Measurements from ENCODE around the gene COL5A1.

The COL5A1 gene

DNA sequence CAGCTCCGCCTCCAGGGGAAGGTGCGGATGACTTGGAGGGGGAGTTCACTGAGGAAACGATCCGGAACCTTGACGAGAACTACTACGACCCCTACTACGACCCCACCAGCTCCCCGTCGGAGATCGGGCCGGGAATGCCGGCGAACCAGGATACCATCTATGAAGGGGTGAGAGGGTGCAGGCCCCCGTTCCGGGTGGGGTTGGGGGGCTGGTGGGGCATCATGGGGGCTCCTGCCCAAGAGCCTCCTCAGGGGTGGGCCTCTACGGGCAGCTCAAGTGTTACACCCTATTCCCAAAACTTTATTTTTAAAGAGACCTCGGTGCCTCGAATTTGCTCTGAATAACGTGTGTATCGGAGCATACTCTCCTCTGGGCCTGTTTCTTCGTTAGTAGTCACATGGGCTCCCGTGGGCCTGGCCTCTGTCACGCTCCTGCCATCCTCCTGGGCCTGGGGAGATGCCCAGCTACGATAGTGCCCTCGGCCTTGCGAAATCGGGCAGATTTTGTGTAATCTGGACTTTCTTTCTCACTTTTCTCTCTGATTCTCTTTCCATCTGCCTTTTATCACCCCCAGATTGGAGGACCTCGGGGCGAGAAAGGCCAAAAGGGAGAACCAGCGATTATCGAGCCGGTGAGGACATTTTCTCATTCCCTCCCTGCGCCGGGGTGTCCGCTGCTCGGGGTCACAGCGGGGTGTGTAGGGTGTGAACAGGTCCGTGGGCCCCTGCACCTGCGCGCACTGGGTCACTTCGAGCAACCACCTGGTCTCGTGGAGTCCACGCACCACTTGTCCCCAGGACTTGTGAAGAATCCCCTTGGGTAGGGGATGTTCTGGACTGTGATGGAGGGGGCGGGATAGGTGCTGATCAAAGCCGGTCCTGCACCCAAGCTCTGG lies 90.1 kb downstream of the COL5A1 start:
- Histone ChIP-seq H3K4me1 (ENCODE audit: control extremely low read depth in 1 of 4, control insufficient read depth in 4 of 4, insufficient read depth in 4 of 4, low read length in 3 of 4) (no peaks in the 10 kb centered on the region), H3K27me3 (replicated peaks in 2 of 5; ENCODE audit: control insufficient read depth in 4 of 5, insufficient read depth in 5 of 5, low read length in 4 of 5) (peaks cover 0 to 8% (median 3%) of the 10 kb centered on the region in 5 experiments), H3K27ac (ENCODE audit: insufficient read depth in 1 of 2, low read depth in 1 of 2, low read length in 2 of 2, poor library complexity in 1 of 2, severe bottlenecking in 2 of 2) (no peak overlapping the region), H3K4me3 (ENCODE audit: control insufficient read depth in 1 of 7, extremely low read depth in 1 of 7, insufficient read depth in 4 of 7, low read depth in 2 of 7, low read length in 6 of 7) (no peak overlapping the region), H3K36me3 (ENCODE audit: control insufficient read depth in 4 of 4, insufficient read depth in 4 of 4, low read length in 3 of 4) (peaks cover 0 to 5% (median 0%) of the 10 kb centered on the region in 4 experiments), H3K9me3 (ENCODE audit: control extremely low read depth in 1 of 5, control insufficient read depth in 4 of 5, insufficient read depth in 2 of 5, low read depth in 1 of 5, low read length in 4 of 5) (peaks cover 0 to 6% (median 0%) of the 10 kb centered on the region in 5 experiments)
- DNase-seq, result no peak
- CTCF ChIA-PET, result interaction anchor here (1.2 kb wide), 1 partner anchor 33 kb away, joined by 4 read pairs; no protein-coding TSS in a partner anchor
- WGBS (ENCODE audit: insufficient coverage), result 99% methylated on average over 33 of the region's 45 CpGs
- POLR2A ChIA-PET, result no interaction called here

DNA sequence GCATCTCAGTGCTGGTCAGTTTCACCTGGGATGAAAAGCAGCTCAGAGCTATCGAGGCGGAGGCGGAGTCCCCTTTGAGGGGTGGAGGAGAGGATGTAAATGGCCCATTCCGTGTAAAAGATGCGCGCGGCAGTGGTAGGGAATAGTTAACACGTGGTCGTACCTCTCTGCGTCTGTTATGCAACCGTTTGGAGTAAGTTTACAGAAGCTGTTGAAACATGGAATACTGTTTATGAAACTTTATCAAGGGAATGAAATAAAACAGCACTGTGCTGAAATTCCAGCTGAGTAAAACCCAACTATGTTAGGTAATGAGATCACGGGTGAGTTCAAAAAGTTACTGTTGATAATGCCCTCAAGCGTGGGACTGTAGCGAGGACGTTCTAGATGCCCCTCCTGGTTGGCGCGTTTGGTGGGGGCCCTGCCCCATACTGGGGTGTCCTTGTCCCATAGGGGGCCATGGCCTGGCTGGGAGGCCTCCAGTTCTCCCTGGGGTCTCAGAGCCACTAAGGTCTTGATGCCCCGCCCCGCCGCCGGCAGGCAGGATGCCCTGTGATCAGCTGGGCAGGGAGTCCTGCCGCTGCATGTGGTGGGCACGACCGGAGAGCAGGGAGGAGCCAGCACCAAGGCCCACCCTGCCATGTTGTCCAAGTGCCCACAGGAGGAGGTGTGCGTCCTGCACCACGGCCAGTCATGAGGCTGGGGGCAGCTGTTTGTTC lies 90.9 kb downstream of the COL5A1 start:
- peaks cover 0 to 8% (median under 1%) of the 10 kb centered on the region in 5 experiments for H3K27me3 ChIP-seq (replicated peaks in 2 of 5; ENCODE audit: control insufficient read depth in 4 of 5, insufficient read depth in 5 of 5, low read length in 4 of 5)
- peaks cover 0 to 6% (median 0%) of the 10 kb centered on the region in 5 experiments for H3K9me3 ChIP-seq (ENCODE audit: control extremely low read depth in 1 of 5, control insufficient read depth in 4 of 5, insufficient read depth in 2 of 5, low read depth in 1 of 5, low read length in 4 of 5)
- WGBS (ENCODE audit: insufficient coverage), result 88% methylated on average over 25 of the region's 26 CpGs
- CTCF ChIA-PET, result interaction anchor here (1.2 kb wide), 1 partner anchor 34 kb away, joined by 4 read pairs; no protein-coding TSS in a partner anchor
- DNase-seq, result no peak
- H3K36me3 ChIP-seq (ENCODE audit: control insufficient read depth in 4 of 4, insufficient read depth in 4 of 4, low read length in 3 of 4), result peaks cover 0 to 3% (median 0%) of the 10 kb centered on the region in 4 experiments
- POLR2A ChIA-PET, result no interaction called here
- H3K4me1 ChIP-seq (ENCODE audit: control extremely low read depth in 1 of 4, control insufficient read depth in 4 of 4, insufficient read depth in 4 of 4, low read length in 3 of 4), result no peaks in the 10 kb centered on the region
- no peak overlapping the region for H3K4me3 ChIP-seq (ENCODE audit: control insufficient read depth in 1 of 7, extremely low read depth in 1 of 7, insufficient read depth in 4 of 7, low read depth in 2 of 7, low read length in 6 of 7)
- no peak overlapping the region for H3K27ac ChIP-seq (ENCODE audit: insufficient read depth in 1 of 2, low read depth in 1 of 2, low read length in 2 of 2, poor library complexity in 1 of 2, severe bottlenecking in 2 of 2)

GRCh38 chr9:134733480-134734232 lies 92.1 kb downstream of the COL5A1 start:
- Histone ChIP-seq H3K4me1 (ENCODE audit: control extremely low read depth in 1 of 4, control insufficient read depth in 4 of 4, insufficient read depth in 4 of 4, low read length in 3 of 4) (no peaks in the 10 kb centered on the region), H3K27me3 (replicated peaks in 2 of 5; ENCODE audit: control insufficient read depth in 4 of 5, insufficient read depth in 5 of 5, low read length in 4 of 5) (peaks cover 0 to 6% (median 0%) of the 10 kb centered on the region in 5 experiments), H3K4me3 (ENCODE audit: control insufficient read depth in 1 of 7, extremely low read depth in 1 of 7, insufficient read depth in 4 of 7, low read depth in 2 of 7, low read length in 6 of 7) (no peak overlapping the region), H3K36me3 (ENCODE audit: control insufficient read depth in 4 of 4, insufficient read depth in 4 of 4, low read length in 3 of 4) (peaks cover 0 to 3% (median 0%) of the 10 kb centered on the region in 4 experiments), H3K9me3 (ENCODE audit: control extremely low read depth in 1 of 5, control insufficient read depth in 4 of 5, insufficient read depth in 2 of 5, low read depth in 1 of 5, low read length in 4 of 5) (peaks cover 0 to 6% (median 0%) of the 10 kb centered on the region in 5 experiments), H3K27ac (ENCODE audit: insufficient read depth in 1 of 2, low read depth in 1 of 2, low read length in 2 of 2, poor library complexity in 1 of 2, severe bottlenecking in 2 of 2) (no peak overlapping the region)
- ChIA-PET CTCF (interaction anchor here (7.9 kb wide), 1 partner anchor 32 kb away, joined by 95 read pairs; no protein-coding TSS in a partner anchor), POLR2A (no interaction called here)
- WGBS (ENCODE audit: insufficient coverage), result 98% methylated on average over 15 of the region's 16 CpGs
- no peak for DNase-seq

DNA sequence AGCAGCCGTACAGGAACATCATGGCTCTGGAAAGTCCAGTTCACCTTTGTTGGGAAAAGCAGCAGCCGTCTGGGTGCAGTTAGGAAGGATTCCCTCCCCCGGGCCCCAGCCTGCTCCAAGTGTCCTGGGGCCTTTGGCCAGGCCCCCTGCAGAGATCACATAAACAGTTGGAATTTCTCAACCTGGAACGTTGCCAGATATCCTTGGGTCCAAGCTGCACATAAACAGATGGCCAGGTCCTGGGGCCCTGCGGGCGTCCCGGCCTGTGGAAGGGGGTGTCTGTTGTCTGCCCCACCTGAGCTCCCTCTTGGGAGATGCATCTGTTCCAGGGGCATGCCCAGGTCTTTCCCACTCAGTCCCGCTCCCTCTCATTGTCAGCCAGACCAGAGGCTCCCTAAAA lies 92.7 kb downstream of the COL5A1 start:
- POLR2A ChIA-PET, result no interaction called here
- Histone ChIP-seq H3K9me3 (ENCODE audit: control extremely low read depth in 1 of 5, control insufficient read depth in 4 of 5, insufficient read depth in 2 of 5, low read depth in 1 of 5, low read length in 4 of 5) (peaks cover 0 to 6% (median 0%) of the 10 kb centered on the region in 5 experiments), H3K4me1 (ENCODE audit: control extremely low read depth in 1 of 4, control insufficient read depth in 4 of 4, insufficient read depth in 4 of 4, low read length in 3 of 4) (no peaks in the 10 kb centered on the region), H3K36me3 (ENCODE audit: control insufficient read depth in 4 of 4, insufficient read depth in 4 of 4, low read length in 3 of 4) (peaks cover 0 to 3% (median 0%) of the 10 kb centered on the region in 4 experiments), H3K27me3 (replicated peaks in 2 of 5; ENCODE audit: control insufficient read depth in 4 of 5, insufficient read depth in 5 of 5, low read length in 4 of 5) (peaks cover 0 to 6% (median 0%) of the 10 kb centered on the region in 5 experiments), H3K4me3 (ENCODE audit: control insufficient read depth in 1 of 7, extremely low read depth in 1 of 7, insufficient read depth in 4 of 7, low read depth in 2 of 7, low read length in 6 of 7) (no peak overlapping the region), H3K27ac (ENCODE audit: insufficient read depth in 1 of 2, low read depth in 1 of 2, low read length in 2 of 2, poor library complexity in 1 of 2, severe bottlenecking in 2 of 2) (no peak overlapping the region)
- 97% methylated on average over 8 of the region's 8 CpGs for WGBS (ENCODE audit: insufficient coverage)
- CTCF ChIA-PET, result interaction anchor here (3.4 to 7.9 kb wide), 2 partner anchors 33 to 285 kb away, joined by 14 to 95 read pairs; no protein-coding TSS in a partner anchor
- DNase-seq, result no peak

DNA sequence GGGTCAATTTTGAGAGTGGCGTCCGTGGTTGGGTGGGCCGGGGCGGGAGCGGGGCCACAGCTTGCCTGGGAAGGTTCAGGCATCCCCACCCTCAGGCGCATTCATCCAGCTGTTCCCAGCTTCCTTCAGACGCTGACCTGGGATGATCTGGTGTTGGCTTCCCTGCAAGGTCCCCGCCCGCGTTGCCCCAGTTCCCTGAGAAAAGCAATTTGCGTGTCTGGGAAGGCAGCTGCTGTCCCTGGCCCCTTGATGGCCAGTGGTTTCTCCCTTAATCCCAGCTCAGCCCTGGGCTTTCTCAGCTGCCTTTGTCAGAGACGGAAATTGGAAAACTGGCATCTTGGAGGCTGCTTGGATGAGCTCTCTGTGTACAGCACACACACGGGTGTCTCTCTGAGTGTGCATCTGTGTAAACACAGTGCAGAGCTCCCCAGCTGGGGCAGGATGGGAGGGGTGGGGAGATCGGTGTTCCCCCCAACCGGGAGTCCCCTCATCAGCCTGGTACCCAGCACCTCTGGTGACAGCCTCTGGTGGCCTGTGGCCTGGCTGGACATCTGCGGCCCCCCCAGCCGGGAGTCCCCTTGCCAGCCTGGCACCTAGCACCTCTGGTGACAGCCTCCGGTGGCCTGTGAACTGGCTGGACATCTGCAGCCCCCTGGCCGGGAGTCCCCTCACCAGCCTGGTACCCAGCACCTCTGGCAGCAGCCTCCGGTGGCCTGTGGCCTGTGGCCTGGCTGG lies 94.0 kb downstream of the COL5A1 start:
- peaks cover 0 to 6% (median 0%) of the 10 kb centered on the region in 5 experiments for H3K9me3 ChIP-seq (ENCODE audit: control extremely low read depth in 1 of 5, control insufficient read depth in 4 of 5, insufficient read depth in 2 of 5, low read depth in 1 of 5, low read length in 4 of 5)
- H3K27me3 ChIP-seq (replicated peaks in 2 of 5; ENCODE audit: control insufficient read depth in 4 of 5, insufficient read depth in 5 of 5, low read length in 4 of 5), result peaks cover 0 to 10% (median 0%) of the 10 kb centered on the region in 5 experiments
- DNase-seq, result no peak
- 93% methylated on average over 19 of the region's 20 CpGs for WGBS (ENCODE audit: insufficient coverage)
- POLR2A ChIA-PET, result no interaction called here
- no peak overlapping the region for H3K27ac ChIP-seq (ENCODE audit: insufficient read depth in 1 of 2, low read depth in 1 of 2, low read length in 2 of 2, poor library complexity in 1 of 2, severe bottlenecking in 2 of 2)
- peaks cover 0 to 2% (median 0%) of the 10 kb centered on the region in 4 experiments for H3K36me3 ChIP-seq (ENCODE audit: control insufficient read depth in 4 of 4, insufficient read depth in 4 of 4, low read length in 3 of 4)
- CTCF ChIA-PET, result interaction anchor here (1.0 to 7.9 kb wide), 5 partner anchors 9 to 286 kb away, joined by 3 to 95 read pairs (median 7); no protein-coding TSS in a partner anchor
- no peaks in the 10 kb centered on the region for H3K4me1 ChIP-seq (ENCODE audit: control extremely low read depth in 1 of 4, control insufficient read depth in 4 of 4, insufficient read depth in 4 of 4, low read length in 3 of 4)
- no peak overlapping the region for H3K4me3 ChIP-seq (ENCODE audit: control insufficient read depth in 1 of 7, extremely low read depth in 1 of 7, insufficient read depth in 4 of 7, low read depth in 2 of 7, low read length in 6 of 7)

- no peaks in the 10 kb centered on the region for H3K4me1 ChIP-seq (ENCODE audit: control extremely low read depth in 1 of 4, control insufficient read depth in 4 of 4, insufficient read depth in 4 of 4, low read length in 3 of 4)
- H3K27ac ChIP-seq (ENCODE audit: insufficient read depth in 1 of 2, low read depth in 1 of 2, low read length in 2 of 2, poor library complexity in 1 of 2, severe bottlenecking in 2 of 2), result no peak overlapping the region
- no peak overlapping the region for H3K4me3 ChIP-seq (ENCODE audit: control insufficient read depth in 1 of 7, extremely low read depth in 1 of 7, insufficient read depth in 4 of 7, low read depth in 2 of 7, low read length in 6 of 7)
- 93% methylated on average over 15 of the region's 18 CpGs for WGBS (ENCODE audit: insufficient coverage)
- H3K36me3 ChIP-seq (ENCODE audit: control insufficient read depth in 4 of 4, insufficient read depth in 4 of 4, low read length in 3 of 4), result no peaks in the 10 kb centered on the region
- H3K9me3 ChIP-seq (ENCODE audit: control extremely low read depth in 1 of 5, control insufficient read depth in 4 of 5, insufficient read depth in 2 of 5, low read depth in 1 of 5, low read length in 4 of 5), result no peaks in the 10 kb centered on the region
- peaks cover 0 to 10% (median 0%) of the 10 kb centered on the region in 5 experiments for H3K27me3 ChIP-seq (replicated peaks in 2 of 5; ENCODE audit: control insufficient read depth in 4 of 5, insufficient read depth in 5 of 5, low read length in 4 of 5)
- CTCF ChIA-PET, result interaction anchor here (0.9 to 7.9 kb wide), 5 partner anchors 12 to 288 kb away, joined by 3 to 95 read pairs (median 7); no protein-coding TSS in a partner anchor
- POLR2A ChIA-PET, result no interaction called here
- DNase-seq, result no peak
Measured at GRCh38 chr9:134736791-134737497, 95.3 kb downstream of the COL5A1 start.

Data from common myeloid progenitor, CD34-positive (primary cell).